Right lobe of liver (tissue), 4 donors: ENCODE measurements around the gene DCDC1.

Source experiments
- CTCF ChIP-seq, 4 donors: fragments of 200-600 bp in 3 of 4; fragments of 450-650 bp in 1 of 4; IDR thresholded peaks; one replicate each; pipeline versions ENCODE4 v1.5.1 to v1.8.0; 2016 to 2022; ENCODE audit warnings: antibody characterized with exemption in 4 of 4, mild to moderate bottlenecking in 2 of 4
- POLR2A ChIP-seq: fragments of 450-650 bp; IDR thresholded peaks from one replicate; pipeline ENCODE4 v1.6.1; 2017; ENCODE audit warnings: antibody characterized with exemption, mild to moderate bottlenecking
- donor health status: DM: no; HTN: no; CAD: no.
- donor health status: DM: no; HTN: no; CAD: no.
- donor health status: DM: no; HTN: yes; CAD: no.

DNA sequence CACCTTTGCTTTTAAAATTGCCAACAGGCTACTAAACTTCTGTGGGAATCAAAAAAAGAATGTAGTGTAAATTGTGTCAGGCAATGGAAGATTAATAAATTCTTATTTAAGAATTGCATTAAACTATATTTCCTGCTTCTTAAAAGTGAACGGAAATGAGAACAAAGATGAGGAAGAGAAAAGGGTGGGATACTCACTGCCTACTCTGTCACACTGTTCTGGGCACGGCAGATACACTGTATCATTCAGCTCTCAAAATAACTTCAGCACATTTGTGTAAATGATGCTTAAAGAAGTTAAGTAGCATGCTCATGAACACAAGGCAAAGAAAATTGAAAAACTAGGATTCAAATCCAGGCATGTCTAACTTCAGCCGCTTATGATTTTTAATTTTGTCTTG is 218.7 kb downstream of the DCDC1 start:
- no peak for TF ChIP-seq CTCF (IDR thresholded peaks at IDR 0.05)
- no peak for TF ChIP-seq POLR2A
